ENCODE results near the gene XRCC5.

Gene XRCC5

GRCh38 chr2:216172493-216172892 lies 63.3 kb downstream of the XRCC5 start:
- no peak for ATAC-seq
- TF ChIP-seq ESRRG (CRISPR knock-in tag; IDR thresholded peaks at IDR 0.05) (no peak), TCF4 (CRISPR knock-in tag; IDR thresholded peaks at IDR 0.05; ENCODE audit: borderline replicate concordance) (no peak), ZC3H10 (CRISPR knock-in tag; IDR thresholded peaks at IDR 0.05) (no peak), CSRNP3 (CRISPR knock-in tag; IDR thresholded peaks at IDR 0.05) (no peak), SNAI2 (CRISPR knock-in tag; IDR thresholded peaks at IDR 0.05) (no peak), RARB (CRISPR knock-in tag; IDR thresholded peaks at IDR 0.05) (no peak), ZFP30 (CRISPR knock-in tag; IDR thresholded peaks at IDR 0.05) (no peak), ZNF565 (CRISPR knock-in tag; conservative IDR thresholded peaks at IDR 0.05; ENCODE audit: low read depth) (no peak), BACH2 (CRISPR knock-in tag; IDR thresholded peaks at IDR 0.05; ENCODE audit: borderline replicate concordance) (no peak), GLIS3 (CRISPR knock-in tag; IDR thresholded peaks at IDR 0.05) (no peak), TOX (CRISPR knock-in tag; IDR thresholded peaks at IDR 0.05; ENCODE audit: borderline replicate concordance) (no peak), PPARA (CRISPR knock-in tag; IDR thresholded peaks at IDR 0.05; ENCODE audit: borderline replicate concordance) (no peak)
- TF ChIP-seq, protein P1, sequence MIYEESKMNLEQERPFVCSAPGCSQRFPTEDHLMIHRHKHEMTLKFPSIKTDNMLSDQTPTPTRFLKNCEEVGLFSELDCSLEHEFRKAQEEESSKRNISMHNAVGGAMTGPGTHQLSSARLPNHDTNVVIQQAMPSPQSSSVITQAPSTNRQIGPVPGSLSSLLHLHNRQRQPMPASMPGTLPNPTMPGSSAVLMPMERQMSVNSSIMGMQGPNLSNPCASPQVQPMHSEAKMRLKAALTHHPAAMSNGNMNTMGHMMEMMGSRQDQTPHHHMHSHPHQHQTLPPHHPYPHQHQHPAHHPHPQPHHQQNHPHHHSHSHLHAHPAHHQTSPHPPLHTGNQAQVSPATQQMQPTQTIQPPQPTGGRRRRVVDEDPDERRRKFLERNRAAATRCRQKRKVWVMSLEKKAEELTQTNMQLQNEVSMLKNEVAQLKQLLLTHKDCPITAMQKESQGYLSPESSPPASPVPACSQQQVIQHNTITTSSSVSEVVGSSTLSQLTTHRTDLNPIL (CRISPR knock-in tag; IDR thresholded peaks at IDR 0.05; ENCODE audit: low read depth), result no peak
- TF ChIP-seq, protein P2, sequence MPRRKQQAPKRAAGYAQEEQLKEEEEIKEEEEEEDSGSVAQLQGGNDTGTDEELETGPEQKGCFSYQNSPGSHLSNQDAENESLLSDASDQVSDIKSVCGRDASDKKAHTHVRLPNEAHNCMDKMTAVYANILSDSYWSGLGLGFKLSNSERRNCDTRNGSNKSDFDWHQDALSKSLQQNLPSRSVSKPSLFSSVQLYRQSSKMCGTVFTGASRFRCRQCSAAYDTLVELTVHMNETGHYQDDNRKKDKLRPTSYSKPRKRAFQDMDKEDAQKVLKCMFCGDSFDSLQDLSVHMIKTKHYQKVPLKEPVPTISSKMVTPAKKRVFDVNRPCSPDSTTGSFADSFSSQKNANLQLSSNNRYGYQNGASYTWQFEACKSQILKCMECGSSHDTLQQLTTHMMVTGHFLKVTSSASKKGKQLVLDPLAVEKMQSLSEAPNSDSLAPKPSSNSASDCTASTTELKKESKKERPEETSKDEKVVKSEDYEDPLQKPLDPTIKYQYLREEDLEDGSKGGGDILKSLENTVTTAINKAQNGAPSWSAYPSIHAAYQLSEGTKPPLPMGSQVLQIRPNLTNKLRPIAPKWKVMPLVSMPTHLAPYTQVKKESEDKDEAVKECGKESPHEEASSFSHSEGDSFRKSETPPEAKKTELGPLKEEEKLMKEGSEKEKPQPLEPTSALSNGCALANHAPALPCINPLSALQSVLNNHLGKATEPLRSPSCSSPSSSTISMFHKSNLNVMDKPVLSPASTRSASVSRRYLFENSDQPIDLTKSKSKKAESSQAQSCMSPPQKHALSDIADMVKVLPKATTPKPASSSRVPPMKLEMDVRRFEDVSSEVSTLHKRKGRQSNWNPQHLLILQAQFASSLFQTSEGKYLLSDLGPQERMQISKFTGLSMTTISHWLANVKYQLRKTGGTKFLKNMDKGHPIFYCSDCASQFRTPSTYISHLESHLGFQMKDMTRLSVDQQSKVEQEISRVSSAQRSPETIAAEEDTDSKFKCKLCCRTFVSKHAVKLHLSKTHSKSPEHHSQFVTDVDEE (CRISPR knock-in tag; IDR thresholded peaks at IDR 0.05), result no peak

DNA sequence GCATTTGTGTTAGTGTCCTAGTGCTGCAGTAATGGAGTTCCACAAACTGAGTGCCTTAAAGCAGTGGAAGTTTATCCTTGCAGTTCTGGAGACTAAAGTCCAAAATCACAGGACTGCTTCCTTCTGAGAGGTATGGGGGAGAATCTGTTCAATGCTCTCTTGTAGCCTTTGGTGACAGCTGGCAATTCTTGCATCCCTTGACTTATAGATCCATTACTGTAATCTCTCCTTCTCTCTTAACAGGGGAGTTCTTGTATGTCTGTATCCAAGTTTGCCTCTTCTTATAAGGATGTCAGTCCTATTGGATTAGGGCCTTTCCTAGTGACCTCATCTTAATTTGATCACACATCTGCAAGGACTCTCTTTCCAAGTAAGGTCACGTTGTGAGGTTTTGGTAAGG lies 69.9 kb downstream of the XRCC5 start:
- ATAC-seq, result no peak
- no peak for TF ChIP-seq ZC3H10 (CRISPR knock-in tag; IDR thresholded peaks at IDR 0.05)
- TF ChIP-seq PATZ1 (CRISPR knock-in tag; IDR thresholded peaks at IDR 0.05; ENCODE audit: borderline replicate concordance), result no peak
- TF ChIP-seq TOX (CRISPR knock-in tag; IDR thresholded peaks at IDR 0.05; ENCODE audit: borderline replicate concordance), result no peak
- no peak for TF ChIP-seq CSRNP3 (CRISPR knock-in tag; IDR thresholded peaks at IDR 0.05)
- TF ChIP-seq ESRRG (CRISPR knock-in tag; IDR thresholded peaks at IDR 0.05), result no peak
- no peak for TF ChIP-seq PPARA (CRISPR knock-in tag; IDR thresholded peaks at IDR 0.05; ENCODE audit: borderline replicate concordance)
- TF ChIP-seq ZNF70 (CRISPR knock-in tag; IDR thresholded peaks at IDR 0.05), result no peak
- no peak for TF ChIP-seq SNAI2 (CRISPR knock-in tag; IDR thresholded peaks at IDR 0.05)
- TF ChIP-seq ISL1 (CRISPR knock-in tag; IDR thresholded peaks at IDR 0.05), result no peak

GRCh38 chr2:216181351-216181750 lies 72.2 kb downstream of the XRCC5 start:
- no peak for ATAC-seq
- no peak for TF ChIP-seq ZFP3 (CRISPR knock-in tag; IDR thresholded peaks at IDR 0.05)
- no peak for TF ChIP-seq CSRNP3 (CRISPR knock-in tag; IDR thresholded peaks at IDR 0.05)
- TF ChIP-seq, protein P2 (CRISPR knock-in tag; IDR thresholded peaks at IDR 0.05), result no peak
- no peak for TF ChIP-seq ZNF565 (CRISPR knock-in tag; conservative IDR thresholded peaks at IDR 0.05; ENCODE audit: low read depth)
- no peak for TF ChIP-seq ZNF8 (CRISPR knock-in tag; IDR thresholded peaks at IDR 0.05)
- no peak for TF ChIP-seq PATZ1 (CRISPR knock-in tag; IDR thresholded peaks at IDR 0.05; ENCODE audit: borderline replicate concordance)
- no peak for TF ChIP-seq GLIS3 (CRISPR knock-in tag; IDR thresholded peaks at IDR 0.05)
- TF ChIP-seq, protein P3, sequence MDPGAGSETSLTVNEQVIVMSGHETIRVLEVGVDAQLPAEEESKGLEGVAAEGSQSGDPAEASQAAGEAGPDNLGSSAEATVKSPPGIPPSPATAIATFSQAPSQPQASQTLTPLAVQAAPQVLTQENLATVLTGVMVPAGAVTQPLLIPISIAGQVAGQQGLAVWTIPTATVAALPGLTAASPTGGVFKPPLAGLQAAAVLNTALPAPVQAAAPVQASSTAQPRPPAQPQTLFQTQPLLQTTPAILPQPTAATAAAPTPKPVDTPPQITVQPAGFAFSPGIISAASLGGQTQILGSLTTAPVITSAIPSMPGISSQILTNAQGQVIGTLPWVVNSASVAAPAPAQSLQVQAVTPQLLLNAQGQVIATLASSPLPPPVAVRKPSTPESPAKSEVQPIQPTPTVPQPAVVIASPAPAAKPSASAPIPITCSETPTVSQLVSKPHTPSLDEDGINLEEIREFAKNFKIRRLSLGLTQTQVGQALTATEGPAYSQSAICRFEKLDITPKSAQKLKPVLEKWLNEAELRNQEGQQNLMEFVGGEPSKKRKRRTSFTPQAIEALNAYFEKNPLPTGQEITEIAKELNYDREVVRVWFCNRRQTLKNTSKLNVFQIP (CRISPR knock-in tag; IDR thresholded peaks at IDR 0.05; ENCODE audit: borderline replicate concordance, low read depth), result no peak
